DOHH2 (cell line): Measurements from ENCODE around the gene ANKRD33B.

Source experiments
- H3F3A ChIP-seq: fragments of 200-600 bp; sonication (generic), shearing (Covaris generic); 2 replicates; pipeline ENCODE4 v1.6.0; 2016; ENCODE audit warnings: antibody characterized with exemption, mild to moderate bottlenecking; ENCODE audit not compliant: control insufficient read depth, insufficient read depth
- H3K27ac ChIP-seq: fragments of 200-600 bp; sonication (generic); 2 replicates; pipeline ENCODE4 v1.5.1; 2014; ENCODE audit warnings: low read depth, mild to moderate bottlenecking, low read length, moderate library complexity
- H3K27me3 ChIP-seq: fragments of 200-600 bp; sonication (generic); 2 replicates; pipeline ENCODE4 v1.6.1; 2014; ENCODE audit warnings: mild to moderate bottlenecking, low read length, mixed read lengths; ENCODE audit not compliant: control insufficient read depth
- H3K36me3 ChIP-seq: fragments of 200-600 bp; sonication (generic); 2 replicates; pipeline ENCODE4 v1.6.1; 2014; ENCODE audit warnings: mild to moderate bottlenecking, low read length, moderate library complexity, mixed read lengths; ENCODE audit not compliant: control insufficient read depth
- H3K4me1 ChIP-seq: fragments of 200-600 bp; sonication (generic); 2 replicates; pipeline ENCODE4 v1.6.1; 2014; ENCODE audit warnings: mild to moderate bottlenecking, low read length, mixed read lengths; ENCODE audit not compliant: control insufficient read depth
- H3K4me2 ChIP-seq: fragments of 200-600 bp; sonication (generic); 2 replicates; pipeline ENCODE4 v1.6.0; 2014; ENCODE audit warnings: mild to moderate bottlenecking, low read length, moderate library complexity
- H3K4me3 ChIP-seq: fragments of 200-600 bp; sonication (generic); 2 replicates; pipeline ENCODE4 v1.5.1; 2014; ENCODE audit warnings: mild to moderate bottlenecking, low read length, mixed read lengths
- H3K79me2 ChIP-seq: fragments of 200-600 bp; sonication (generic); 2 replicates; pipeline ENCODE4 v1.6.1; 2014; ENCODE audit warnings: mild to moderate bottlenecking, low read length, mixed read lengths; ENCODE audit not compliant: control insufficient read depth
- H3K9me2 ChIP-seq: fragments of 200-600 bp; sonication (generic); replicated peaks from 2 replicates; pipeline ENCODE4 v1.6.1; 2014; ENCODE audit warnings: mild to moderate bottlenecking, low read length, mixed read lengths; ENCODE audit not compliant: control insufficient read depth
- H3K9me3 ChIP-seq: fragments of 200-600 bp; sonication (generic); 2 replicates; pipeline ENCODE4 v1.6.1; 2014; ENCODE audit warnings: antibody characterized with exemption, low read length, mixed read lengths; ENCODE audit not compliant: control insufficient read depth, insufficient read depth
- H4K20me1 ChIP-seq: fragments of 200-600 bp; sonication (generic); 2 replicates; pipeline ENCODE4 v1.6.0; 2014; ENCODE audit warnings: low read depth, mild to moderate bottlenecking, antibody characterized with exemption, low read length, moderate library complexity; ENCODE audit not compliant: control insufficient read depth, insufficient read depth
- CTCF ChIP-seq: fragments of 200-600 bp; sonication (generic); IDR thresholded peaks from one replicate; pipeline ENCODE4 v1.5.1; 2014; ENCODE audit warnings: antibody characterized with exemption, mild to moderate bottlenecking, low read depth, low read length; ENCODE audit not compliant: poor library complexity, severe bottlenecking
- EZH2phosphoT487 ChIP-seq: fragments of 200-600 bp; sonication (generic); IDR thresholded peaks from 2 replicates; pipeline ENCODE4 v1.6.1; 2017; ENCODE audit warnings: borderline replicate concordance, mild to moderate bottlenecking, antibody characterized with exemption, low read length, moderate library complexity, mixed read lengths

The ANKRD33B gene

GRCh38 chr5:10530601-10531320 is 33.1 kb upstream of the ANKRD33B start:
- no peak for TF ChIP-seq EZH2phosphoT487
- no peak for TF ChIP-seq CTCF
- Histone ChIP-seq H3K79me2 (no peaks in the 10 kb centered on the region), H3K4me2 (no peak overlapping the region), H4K20me1 (no peaks in the 10 kb centered on the region), H3K4me1 (peaks cover 4% of the 10 kb centered on the region; the same call in 1 of the 2 replicates), H3K4me3 (no peak overlapping the region), H3K27ac (no peak overlapping the region), H3K36me3 (no peaks in the 10 kb centered on the region), H3K27me3 (peaks cover 19% of the 10 kb centered on the region), H3F3A (no peaks in the 10 kb centered on the region), H3K9me3 (no peaks in the 10 kb centered on the region), H3K9me2 (no peaks in the 10 kb centered on the region)

GRCh38 chr5:10532421-10532820 is 31.4 kb upstream of the ANKRD33B start:
- no peaks in the 10 kb centered on the region for H3K9me3 ChIP-seq
- no peaks in the 10 kb centered on the region for H4K20me1 ChIP-seq
- no peaks in the 10 kb centered on the region for H3K9me2 ChIP-seq
- peaks cover 22% of the 10 kb centered on the region for H3K27me3 ChIP-seq
- peaks cover 15% of the 10 kb centered on the region for H3K4me1 ChIP-seq
- no peak overlapping the region for H3K4me3 ChIP-seq
- H3K27ac ChIP-seq: no peak overlapping the region
- H3K4me2 ChIP-seq: no peak overlapping the region
- no peaks in the 10 kb centered on the region for H3K79me2 ChIP-seq
- peaks cover 8% of the 10 kb centered on the region; the same call in 1 of the 2 replicates for H3F3A ChIP-seq
- no peaks in the 10 kb centered on the region for H3K36me3 ChIP-seq
- no peak for TF ChIP-seq CTCF
- TF ChIP-seq EZH2phosphoT487: no peak

GRCh38 chr5:10533226-10533625 is 30.6 kb upstream of the ANKRD33B start:
- H3K27me3 ChIP-seq: peaks cover 30% of the 10 kb centered on the region
- H4K20me1 ChIP-seq: no peaks in the 10 kb centered on the region
- TF ChIP-seq EZH2phosphoT487 (no peak), CTCF (no peak)
- no peaks in the 10 kb centered on the region for H3K9me2 ChIP-seq
- peaks cover 21% of the 10 kb centered on the region for H3K4me1 ChIP-seq
- H3K4me2 ChIP-seq: no peak overlapping the region
- peaks cover 8% of the 10 kb centered on the region; the same call in 1 of the 2 replicates for H3F3A ChIP-seq
- no peaks in the 10 kb centered on the region for H3K9me3 ChIP-seq
- H3K79me2 ChIP-seq: no peaks in the 10 kb centered on the region
- H3K27ac ChIP-seq: no peak overlapping the region
- H3K4me3 ChIP-seq: no peak overlapping the region
- H3K36me3 ChIP-seq: no peaks in the 10 kb centered on the region
